GM13977 (cell line): Measurements from ENCODE around the gene TBXT.
"Not testable (repeated sequence)": the region's sequence is repeated elsewhere in the genome, so short reads cannot be mapped to it uniquely, and the experiment has no call there.

Experiments
- DNase-seq: peaks from one replicate; pipeline ENCODE4 v3.0.0; 2012; ENCODE audit warnings: low spot score
- in situ Hi-C: fragments of 300-500 bp; cut with MboI; formaldehyde crosslinking; loops from one replicate; pipeline ENCODE4 v1.12.0; 2022; ENCODE audit warnings: low sequenced_read_pairs, low pct_unique_long_range_greater_than_20kb, mixed read lengths, inconsistent platforms; ENCODE audit not compliant: unreplicated experiment
- TF ChIP-seq, protein P1 (sequence below): IDR thresholded peaks from 2 replicates; pipeline ENCODE4 v1.5.1; 2012; ENCODE audit warnings: mild to moderate bottlenecking, control low read depth; ENCODE audit not compliant: insufficient read depth; ENCODE audit errors: extremely low read depth, missing control alignments

TBXT gene

DNA sequence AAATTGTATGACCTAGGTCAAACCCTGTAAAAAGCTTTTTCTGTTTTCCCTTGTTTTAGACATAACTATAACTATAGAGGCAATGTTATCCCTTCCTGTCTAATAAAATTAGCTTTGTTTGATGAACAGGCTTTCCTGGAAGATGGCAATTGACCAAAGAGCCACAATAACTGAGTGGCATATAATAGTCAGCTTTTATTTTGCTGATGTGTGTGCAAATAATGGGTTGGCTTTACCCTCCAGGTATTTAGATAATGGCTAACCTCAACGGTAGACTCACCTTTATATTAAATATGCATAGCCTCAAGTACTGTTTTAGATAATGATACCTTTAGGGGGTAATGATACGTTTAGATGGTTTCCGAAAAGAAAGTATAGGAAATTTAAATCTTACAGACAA lies 15.0 kb downstream of the TBXT start:
- DNase-seq = no peak
- TF ChIP-seq, protein P1, sequence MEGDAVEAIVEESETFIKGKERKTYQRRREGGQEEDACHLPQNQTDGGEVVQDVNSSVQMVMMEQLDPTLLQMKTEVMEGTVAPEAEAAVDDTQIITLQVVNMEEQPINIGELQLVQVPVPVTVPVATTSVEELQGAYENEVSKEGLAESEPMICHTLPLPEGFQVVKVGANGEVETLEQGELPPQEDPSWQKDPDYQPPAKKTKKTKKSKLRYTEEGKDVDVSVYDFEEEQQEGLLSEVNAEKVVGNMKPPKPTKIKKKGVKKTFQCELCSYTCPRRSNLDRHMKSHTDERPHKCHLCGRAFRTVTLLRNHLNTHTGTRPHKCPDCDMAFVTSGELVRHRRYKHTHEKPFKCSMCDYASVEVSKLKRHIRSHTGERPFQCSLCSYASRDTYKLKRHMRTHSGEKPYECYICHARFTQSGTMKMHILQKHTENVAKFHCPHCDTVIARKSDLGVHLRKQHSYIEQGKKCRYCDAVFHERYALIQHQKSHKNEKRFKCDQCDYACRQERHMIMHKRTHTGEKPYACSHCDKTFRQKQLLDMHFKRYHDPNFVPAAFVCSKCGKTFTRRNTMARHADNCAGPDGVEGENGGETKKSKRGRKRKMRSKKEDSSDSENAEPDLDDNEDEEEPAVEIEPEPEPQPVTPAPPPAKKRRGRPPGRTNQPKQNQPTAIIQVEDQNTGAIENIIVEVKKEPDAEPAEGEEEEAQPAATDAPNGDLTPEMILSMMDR = no peak
- in situ Hi-C loops = no loop called here

DNA sequence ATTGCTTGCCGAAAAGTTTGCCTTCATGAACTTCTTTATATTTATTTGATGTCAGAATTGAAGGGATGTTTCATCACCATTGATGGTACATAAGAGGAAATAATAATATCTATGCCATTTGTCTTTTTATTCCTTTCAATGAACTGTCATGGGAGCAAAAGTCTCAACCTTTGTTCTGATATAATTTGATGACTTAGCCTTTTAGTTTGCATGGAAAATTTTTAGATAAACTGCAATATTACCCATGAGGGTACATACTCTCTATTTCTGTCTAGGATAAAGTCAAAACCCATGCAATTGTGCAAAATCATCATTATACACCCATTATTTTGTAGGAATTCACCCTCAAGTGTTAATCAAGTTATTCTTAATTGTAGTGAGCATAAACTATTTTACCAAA lies 15.9 kb downstream of the TBXT start:
- DNase-seq = no peak
- in situ Hi-C loops = no loop called here

DNA sequence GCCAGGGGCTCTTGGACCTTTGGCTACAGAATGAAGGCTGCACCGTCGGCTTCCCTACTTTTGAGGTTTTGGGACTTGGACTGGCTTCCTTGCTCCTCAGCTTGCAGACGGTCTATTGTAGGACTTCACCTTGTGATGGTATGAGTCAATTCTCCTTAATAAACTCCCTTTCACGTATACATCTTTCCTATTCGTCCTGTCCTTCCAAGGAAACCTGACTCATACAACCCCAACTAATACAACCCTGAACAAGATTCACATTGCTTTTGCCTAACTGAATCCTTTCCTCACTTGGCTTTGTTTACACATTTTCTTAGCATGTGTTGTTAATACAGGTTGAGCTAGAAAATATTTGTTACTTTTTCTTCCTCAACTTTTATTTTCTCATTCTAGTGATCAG lies 21.9 kb downstream of the TBXT start:
- DNase-seq = no peak
- in situ Hi-C loops = no loop called here
- TF ChIP-seq, protein P1 = no peak

More for the DNA sequence above, 15.9 kb downstream of the TBXT start:
- TF ChIP-seq, protein P1 = no peak

DNA sequence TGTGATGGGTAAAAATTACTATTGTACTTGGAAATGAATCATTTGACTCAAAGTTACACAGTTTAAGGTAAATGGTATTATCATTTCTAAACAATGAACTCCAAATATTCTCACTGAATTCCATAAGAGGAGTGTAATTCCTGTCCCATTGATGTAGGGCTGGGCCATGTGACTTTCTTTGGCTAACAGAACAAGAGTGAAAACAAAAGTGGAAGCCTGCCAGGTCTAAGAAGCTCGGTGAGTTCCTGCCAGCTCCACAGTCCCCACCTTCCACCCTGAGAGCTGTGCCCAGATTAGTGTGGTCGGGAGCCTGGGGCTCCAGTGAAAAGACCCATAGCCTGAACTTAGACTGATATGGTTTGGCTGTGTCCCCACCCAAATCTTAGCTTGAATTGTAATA lies 24.6 kb downstream of the TBXT start:
- TF ChIP-seq, protein P1 = no peak
- no peak for DNase-seq
- in situ Hi-C loops = no loop called here

DNA sequence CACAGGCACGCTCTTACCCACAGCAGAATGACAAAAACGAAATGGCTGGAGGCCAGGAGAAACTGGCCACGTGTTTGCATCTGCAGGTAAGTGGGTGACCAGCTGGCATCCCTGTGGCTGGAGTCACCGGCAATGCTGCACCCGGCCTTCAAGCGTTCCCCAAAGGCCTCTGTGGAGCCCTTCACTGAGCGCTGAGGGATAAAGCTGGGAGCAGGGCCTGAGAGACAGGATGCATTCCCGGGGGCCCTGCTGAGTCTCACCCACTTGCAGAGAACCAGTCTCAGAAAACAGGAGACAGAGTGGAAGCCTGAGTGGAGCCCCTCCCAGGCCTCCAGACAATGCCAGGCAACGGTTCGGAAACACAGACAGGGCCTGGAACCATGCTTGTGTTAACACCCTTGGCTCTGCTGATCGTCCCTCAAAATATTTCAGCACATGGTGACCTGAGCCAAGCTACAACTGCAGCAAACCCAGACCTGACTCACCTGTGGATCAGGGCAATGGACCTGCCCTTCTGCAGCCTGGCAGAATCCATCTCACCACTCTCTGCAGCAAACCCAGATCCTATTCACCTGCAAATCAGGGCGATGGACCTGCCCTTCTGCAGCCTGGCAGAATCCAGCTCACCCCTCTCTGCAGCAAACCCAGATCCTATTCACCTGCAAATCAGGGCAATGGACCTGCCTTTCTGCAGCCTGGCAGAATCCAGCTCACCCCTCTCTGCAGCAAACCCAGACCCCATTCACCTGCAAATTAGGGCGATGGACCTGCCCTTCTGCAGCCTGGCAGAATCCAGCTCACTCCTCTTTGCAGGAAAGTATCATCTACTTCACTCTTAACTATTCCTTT lies 39.8 kb downstream of the TBXT start:
- in situ Hi-C loops = no loop called here
- TF ChIP-seq, protein P1 = no peak
- DNase-seq = no peak

DNA sequence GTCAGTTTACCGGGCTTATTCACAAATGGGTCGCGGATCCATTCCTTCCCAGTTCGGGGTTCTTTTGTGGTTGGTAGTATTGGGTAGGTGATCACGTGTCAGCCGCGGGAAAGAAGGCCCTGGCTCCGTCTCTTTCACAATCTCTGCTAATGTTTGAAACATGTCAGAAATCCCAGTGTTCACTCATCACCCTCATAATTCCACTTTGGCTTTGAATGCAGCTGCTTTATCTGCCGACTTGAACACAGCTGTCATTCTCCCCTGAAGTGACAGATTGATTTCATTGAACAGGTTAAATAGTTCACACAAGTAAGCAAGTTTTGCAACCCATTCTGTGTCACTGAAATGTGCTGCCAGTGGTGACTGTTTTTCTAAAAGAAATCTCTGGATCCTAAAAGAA lies 44.5 kb downstream of the TBXT start:
- DNase-seq, in situ Hi-C loops: not testable (repeated sequence)

DNA sequence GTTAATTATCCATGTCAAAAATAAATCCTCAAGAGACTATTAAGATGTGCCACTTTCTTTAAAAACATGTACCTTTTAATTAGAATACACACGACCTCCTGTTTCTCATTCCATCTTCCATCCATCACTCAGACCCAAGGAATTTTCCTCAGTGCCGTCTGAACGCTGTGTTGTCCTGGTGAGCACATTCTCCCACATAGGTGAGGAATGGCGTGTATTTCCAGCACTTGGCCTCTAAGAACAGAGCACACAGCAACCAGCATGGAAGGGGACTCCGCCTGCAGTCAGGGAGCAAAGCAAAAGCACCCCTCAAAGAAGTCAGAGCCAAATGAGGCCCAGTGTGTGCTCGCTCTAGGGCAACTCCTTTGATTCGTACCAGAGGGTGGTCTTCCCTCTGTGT lies 45.9 kb downstream of the TBXT start:
- in situ Hi-C loops = no loop called here
- TF ChIP-seq, protein P1 = no peak
- DNase-seq = no peak
